Measurements from ENCODE around the gene GLP1R.

DNA sequence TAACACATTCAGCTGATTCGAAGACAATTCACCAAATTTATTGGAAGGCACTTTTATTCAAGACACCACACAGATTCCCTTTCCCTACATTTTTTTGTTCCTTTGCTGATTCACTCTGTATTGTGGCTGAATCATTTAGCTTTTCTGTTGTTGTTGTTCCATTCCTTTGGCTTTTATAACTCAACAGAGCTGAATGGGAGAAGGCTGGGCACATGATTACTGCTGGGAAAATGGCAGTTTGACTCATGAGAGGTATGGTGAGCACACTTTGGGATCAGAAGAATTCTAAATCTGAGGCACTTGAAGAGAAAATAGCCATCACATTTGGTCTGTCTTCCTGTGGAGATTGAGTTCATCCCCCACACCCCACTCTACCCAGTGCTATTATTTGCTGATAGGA is 82.1 kb downstream of the GLP1R start:
- no peak for TF ChIP-seq POLR2AphosphoS5 (IDR thresholded peaks at IDR 0.05)
- no peak for TF ChIP-seq POLR2A (IDR thresholded peaks at IDR 0.05)
- TF ChIP-seq, protein P1, sequence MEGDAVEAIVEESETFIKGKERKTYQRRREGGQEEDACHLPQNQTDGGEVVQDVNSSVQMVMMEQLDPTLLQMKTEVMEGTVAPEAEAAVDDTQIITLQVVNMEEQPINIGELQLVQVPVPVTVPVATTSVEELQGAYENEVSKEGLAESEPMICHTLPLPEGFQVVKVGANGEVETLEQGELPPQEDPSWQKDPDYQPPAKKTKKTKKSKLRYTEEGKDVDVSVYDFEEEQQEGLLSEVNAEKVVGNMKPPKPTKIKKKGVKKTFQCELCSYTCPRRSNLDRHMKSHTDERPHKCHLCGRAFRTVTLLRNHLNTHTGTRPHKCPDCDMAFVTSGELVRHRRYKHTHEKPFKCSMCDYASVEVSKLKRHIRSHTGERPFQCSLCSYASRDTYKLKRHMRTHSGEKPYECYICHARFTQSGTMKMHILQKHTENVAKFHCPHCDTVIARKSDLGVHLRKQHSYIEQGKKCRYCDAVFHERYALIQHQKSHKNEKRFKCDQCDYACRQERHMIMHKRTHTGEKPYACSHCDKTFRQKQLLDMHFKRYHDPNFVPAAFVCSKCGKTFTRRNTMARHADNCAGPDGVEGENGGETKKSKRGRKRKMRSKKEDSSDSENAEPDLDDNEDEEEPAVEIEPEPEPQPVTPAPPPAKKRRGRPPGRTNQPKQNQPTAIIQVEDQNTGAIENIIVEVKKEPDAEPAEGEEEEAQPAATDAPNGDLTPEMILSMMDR (IDR thresholded peaks at IDR 0.05) = no peak

Measured in suprapubic skin (tissue), 4 donors.